OCI-LY3 (cell line): ENCODE measurements around the gene TMEM97.

Experiments
- H2AFZ ChIP-seq: fragments of 200-600, 300-600 bp; shearing (Covaris generic); 2 replicates; pipeline ENCODE4 v1.6.0; 2014; ENCODE audit warnings: antibody characterized with exemption, low read depth, low read length
- H3K27ac ChIP-seq: fragments of 200-600, 300-600 bp; sonication (generic); 2 replicates; pipeline ENCODE4 v1.5.1; 2014; ENCODE audit warnings: mild to moderate bottlenecking, low read length, moderate library complexity, mixed read lengths
- H3K27me3 ChIP-seq: fragments of 200-600, 300-600 bp; sonication (generic); 2 replicates; pipeline ENCODE4 v1.6.1; 2014; ENCODE audit warnings: low read depth, low read length, mixed read lengths
- H3K36me3 ChIP-seq: fragments of 200-600, 300-600 bp; sonication (generic); replicated peaks from 2 replicates; pipeline ENCODE3; 2014; ENCODE audit warnings: low read depth, low read length, mixed read lengths
- H3K4me1 ChIP-seq: fragments of 300-600, 200-600 bp; sonication (generic); 2 replicates; pipeline ENCODE4 v1.6.1; 2014; ENCODE audit warnings: low read length, mixed read lengths
- H3K4me2 ChIP-seq: fragments of 200-600, 300-600 bp; sonication (generic); 2 replicates; pipeline ENCODE4 v1.6.1; 2014; ENCODE audit warnings: low read length, mixed read lengths
- H3K4me3 ChIP-seq: fragments of 300-600, 200-600 bp; sonication (generic); 2 replicates; pipeline ENCODE4 v1.5.1; 2014; ENCODE audit warnings: antibody characterized with exemption, mild to moderate bottlenecking, low read length, moderate library complexity
- H3K79me2 ChIP-seq: fragments of 300-600, 200-600 bp; shearing (Covaris generic); 2 replicates; pipeline ENCODE4 v1.6.1; 2014; ENCODE audit warnings: mild to moderate bottlenecking, low read length, mixed read lengths
- H3K9ac ChIP-seq: fragments of 300-600, 200-600 bp; shearing (Covaris generic); 2 replicates; pipeline ENCODE4 v1.6.0; 2014; ENCODE audit warnings: mild to moderate bottlenecking, low read length, moderate library complexity
- H3K9me3 ChIP-seq: fragments of 200-600, 300-600 bp; shearing (Covaris generic); 2 replicates; pipeline ENCODE4 v1.6.1; 2014; ENCODE audit warnings: low read length, mixed read lengths; ENCODE audit not compliant: insufficient read depth
- H4K20me1 ChIP-seq: fragments of 200-600, 300-600 bp; sonication (generic); 2 replicates; pipeline ENCODE4 v1.6.1; 2016; ENCODE audit warnings: low read length, mixed read lengths; ENCODE audit not compliant: insufficient read depth
- EZH2phosphoT487 ChIP-seq: fragments of 200-600 bp; shearing (Covaris generic); IDR thresholded peaks from 2 replicates; pipeline ENCODE4 v1.6.1; 2018; ENCODE audit warnings: antibody characterized with exemption, mixed run types, low read depth
- TF ChIP-seq, protein P1 (sequence below): fragments of 200-600, 300-600 bp; sonication (generic); IDR thresholded peaks from 2 replicates; pipeline ENCODE4 v1.5.1; 2014; ENCODE audit warnings: antibody characterized with exemption, low read length, low read depth

TMEM97 gene

DNA sequence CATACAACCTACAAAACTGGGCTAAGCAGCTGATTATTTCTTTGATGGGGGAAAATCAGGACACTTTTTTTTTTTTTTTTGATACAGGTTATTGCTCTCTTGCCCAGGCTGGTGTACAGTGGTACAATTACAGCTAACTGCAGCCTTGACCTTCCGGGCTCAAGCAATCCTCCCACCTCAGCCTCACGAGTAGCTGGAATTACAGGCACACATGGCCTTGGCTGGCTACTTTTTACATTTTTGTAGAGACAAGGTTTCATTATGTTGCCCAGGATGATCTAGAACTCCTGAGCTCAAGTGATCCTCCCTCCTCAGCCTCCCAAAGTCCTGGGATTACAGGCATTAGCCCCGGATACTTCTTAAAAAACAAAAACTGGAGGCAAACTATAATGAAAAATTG lies 20.6 kb upstream of the TMEM97 start:
- TF ChIP-seq, protein P1, sequence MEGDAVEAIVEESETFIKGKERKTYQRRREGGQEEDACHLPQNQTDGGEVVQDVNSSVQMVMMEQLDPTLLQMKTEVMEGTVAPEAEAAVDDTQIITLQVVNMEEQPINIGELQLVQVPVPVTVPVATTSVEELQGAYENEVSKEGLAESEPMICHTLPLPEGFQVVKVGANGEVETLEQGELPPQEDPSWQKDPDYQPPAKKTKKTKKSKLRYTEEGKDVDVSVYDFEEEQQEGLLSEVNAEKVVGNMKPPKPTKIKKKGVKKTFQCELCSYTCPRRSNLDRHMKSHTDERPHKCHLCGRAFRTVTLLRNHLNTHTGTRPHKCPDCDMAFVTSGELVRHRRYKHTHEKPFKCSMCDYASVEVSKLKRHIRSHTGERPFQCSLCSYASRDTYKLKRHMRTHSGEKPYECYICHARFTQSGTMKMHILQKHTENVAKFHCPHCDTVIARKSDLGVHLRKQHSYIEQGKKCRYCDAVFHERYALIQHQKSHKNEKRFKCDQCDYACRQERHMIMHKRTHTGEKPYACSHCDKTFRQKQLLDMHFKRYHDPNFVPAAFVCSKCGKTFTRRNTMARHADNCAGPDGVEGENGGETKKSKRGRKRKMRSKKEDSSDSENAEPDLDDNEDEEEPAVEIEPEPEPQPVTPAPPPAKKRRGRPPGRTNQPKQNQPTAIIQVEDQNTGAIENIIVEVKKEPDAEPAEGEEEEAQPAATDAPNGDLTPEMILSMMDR: no peak
- TF ChIP-seq EZH2phosphoT487: no peak
- H3K9me3 ChIP-seq: no peaks in the 10 kb centered on the region
- H4K20me1 ChIP-seq: no peaks in the 10 kb centered on the region
- no peak overlapping the region for H3K4me3 ChIP-seq
- no peaks in the 10 kb centered on the region for H3K79me2 ChIP-seq
- H3K4me1 ChIP-seq: peaks cover 21% of the 10 kb centered on the region
- no peak overlapping the region for H2AFZ ChIP-seq
- no peak overlapping the region for H3K27ac ChIP-seq
- no peaks in the 10 kb centered on the region for H3K36me3 ChIP-seq
- no peak overlapping the region for H3K4me2 ChIP-seq
- H3K9ac ChIP-seq: no peak overlapping the region
- no peaks in the 10 kb centered on the region for H3K27me3 ChIP-seq

DNA sequence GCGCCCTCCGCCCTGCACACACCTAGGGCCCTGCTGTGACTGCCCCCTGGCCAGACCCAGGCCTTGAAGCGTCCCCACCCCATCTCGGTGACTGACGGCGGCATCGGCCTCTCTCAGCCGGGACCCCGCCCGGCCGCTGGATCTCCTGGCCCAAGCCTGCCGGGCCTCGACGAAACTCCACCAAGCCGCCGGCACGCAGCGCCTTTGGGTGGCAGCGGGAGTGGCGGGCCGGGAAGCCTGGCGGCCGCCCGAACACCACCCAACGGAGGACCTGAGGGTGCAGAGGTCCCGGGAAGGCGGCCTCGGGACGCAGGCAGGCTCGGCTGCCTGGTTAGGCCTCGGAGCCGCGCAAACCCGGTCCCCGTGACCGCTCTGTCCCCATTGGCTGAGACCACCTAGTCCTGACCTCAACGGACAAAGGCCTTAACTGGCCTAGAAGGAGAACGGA lies 12.0 kb upstream of the TMEM97 start:
- H3K9me3 ChIP-seq: no peaks in the 10 kb centered on the region
- H3K36me3 ChIP-seq: no peaks in the 10 kb centered on the region
- H3K9ac ChIP-seq: no peak overlapping the region
- no peak overlapping the region for H3K27ac ChIP-seq
- H3K79me2 ChIP-seq: no peaks in the 10 kb centered on the region
- H4K20me1 ChIP-seq: no peaks in the 10 kb centered on the region
- H3K4me1 ChIP-seq: peaks cover 9% of the 10 kb centered on the region
- no peak overlapping the region for H2AFZ ChIP-seq
- H3K27me3 ChIP-seq: no peaks in the 10 kb centered on the region
- TF ChIP-seq, protein P1: no peak
- TF ChIP-seq EZH2phosphoT487: no peak
- H3K4me3 ChIP-seq: no peak overlapping the region
- no peak overlapping the region for H3K4me2 ChIP-seq

DNA sequence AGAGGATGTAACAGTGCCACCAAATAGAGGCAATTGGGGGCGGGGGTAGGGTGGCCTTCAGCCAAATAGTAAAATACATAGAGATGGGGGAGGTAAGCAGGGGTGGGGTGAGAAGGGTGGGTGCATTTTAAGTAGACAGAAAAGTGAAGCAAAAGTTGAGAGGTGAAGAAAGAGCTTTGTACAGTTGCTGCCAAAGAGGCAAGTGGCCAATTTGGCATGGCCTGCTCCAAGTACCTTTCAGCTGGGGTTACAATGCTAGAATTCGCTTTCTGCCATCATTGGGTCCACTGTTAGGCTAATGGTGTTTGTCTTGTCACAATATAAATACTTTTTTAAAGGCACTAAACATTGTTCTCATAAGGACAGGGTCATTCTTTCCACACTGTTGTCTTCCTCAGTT lies 5.2 kb upstream of the TMEM97 start:
- no peak overlapping the region for H2AFZ ChIP-seq
- H3K79me2 ChIP-seq: peaks cover 20% of the 10 kb centered on the region
- no peak overlapping the region for H3K9ac ChIP-seq
- peaks cover 18% of the 10 kb centered on the region for H3K4me1 ChIP-seq
- no peaks in the 10 kb centered on the region for H3K27me3 ChIP-seq
- no peak overlapping the region for H3K4me3 ChIP-seq
- H3K36me3 ChIP-seq: no peaks in the 10 kb centered on the region
- H4K20me1 ChIP-seq: no peaks in the 10 kb centered on the region
- no peaks in the 10 kb centered on the region for H3K9me3 ChIP-seq
- H3K4me2 ChIP-seq: no peak overlapping the region
- no peak overlapping the region for H3K27ac ChIP-seq
- no peak for TF ChIP-seq EZH2phosphoT487

DNA sequence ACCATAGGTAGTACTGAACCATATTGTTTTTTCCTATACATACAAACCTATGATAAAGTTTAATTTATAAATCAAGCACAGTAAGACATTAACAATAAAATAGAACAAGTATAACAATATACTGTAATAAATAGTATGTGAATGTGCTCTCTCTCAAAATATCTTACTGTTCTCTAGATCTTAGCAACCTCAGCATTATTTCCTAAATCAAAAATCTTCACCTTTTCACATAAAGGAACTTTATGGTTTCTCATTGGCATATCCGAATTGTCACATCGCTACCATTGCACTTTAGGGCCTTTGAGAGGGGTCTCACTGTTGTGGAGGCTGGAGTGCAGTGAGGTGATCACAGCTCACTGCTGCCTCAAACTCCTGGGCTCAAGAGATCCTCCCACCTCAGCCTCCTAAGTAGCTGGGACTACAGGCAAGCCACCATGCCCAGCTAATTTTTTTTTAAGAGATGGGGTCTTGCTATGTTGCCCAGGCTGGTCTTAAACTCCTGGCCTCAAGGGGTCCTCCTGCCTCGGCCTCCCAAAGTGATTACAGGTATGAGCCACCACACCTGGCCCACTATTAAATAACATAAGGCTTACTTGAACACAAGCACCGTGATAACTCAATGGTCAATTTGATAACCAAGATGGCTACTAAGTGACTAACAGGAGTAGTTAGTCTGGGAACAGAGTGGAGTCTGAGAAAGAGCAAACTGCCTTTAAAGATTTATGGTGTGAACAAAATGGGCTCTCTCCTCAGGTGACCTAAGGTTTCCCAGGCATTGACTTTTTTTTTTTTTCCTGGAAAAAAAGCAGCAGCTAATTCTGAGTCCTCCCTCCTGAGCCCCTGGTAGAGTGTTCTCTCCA lies 2.9 kb upstream of the TMEM97 start:
- Histone ChIP-seq H3K4me1 (peaks cover 23% of the 10 kb centered on the region), H3K9me3 (no peaks in the 10 kb centered on the region), H3K27me3 (no peaks in the 10 kb centered on the region), H3K9ac (no peak overlapping the region), H4K20me1 (peaks cover 7% of the 10 kb centered on the region), H3K4me3 (no peak overlapping the region), H3K27ac (no peak overlapping the region), H3K36me3 (peaks cover 12% of the 10 kb centered on the region), H2AFZ (no peak overlapping the region), H3K4me2 (no peak overlapping the region), H3K79me2 (peaks cover 42% of the 10 kb centered on the region)
- TF ChIP-seq, protein P1: no peak
